Muscle layer of colon (tissue), 2 donors: ENCODE measurements around the gene CC2D1A.
A peak's percentile ranks its signal among the peaks of the same experiment; 100 is the strongest.
"Not testable (repeated sequence)": the region's sequence is repeated elsewhere in the genome, so short reads cannot be mapped to it uniquely, and the experiment has no call there.

Experiments
- H3K27ac ChIP-seq: one replicate; pipeline ENCODE4 v1.7.0; 2013; ENCODE audit warnings: low read depth, mild to moderate bottlenecking, low read length, moderate library complexity
- H3K27me3 ChIP-seq, 2 donors: one replicate each; pipeline ENCODE4 v1.7.0; 2013; ENCODE audit warnings: low read length in 2 of 2, mild to moderate bottlenecking in 2 of 2; ENCODE audit not compliant: insufficient read depth in 2 of 2, control insufficient read depth in 1 of 2
- H3K36me3 ChIP-seq: one replicate; pipeline ENCODE4 v1.7.0; 2013; ENCODE audit warnings: mild to moderate bottlenecking, low read length; ENCODE audit not compliant: insufficient read depth
- H3K4me1 ChIP-seq: one replicate; pipeline ENCODE4 v1.7.0; 2013; ENCODE audit warnings: mild to moderate bottlenecking, low read length; ENCODE audit not compliant: insufficient read depth
- H3K4me3 ChIP-seq, 2 donors: one replicate each; pipeline ENCODE4 v1.7.0; 2013; ENCODE audit warnings: low read length in 2 of 2, low read depth in 1 of 2, mild to moderate bottlenecking in 1 of 2, moderate library complexity in 1 of 2
- H3K9ac ChIP-seq: one replicate; pipeline ENCODE4 v1.7.0; 2013; ENCODE audit warnings: low read length
- H3K9me3 ChIP-seq: one replicate; pipeline ENCODE4 v1.7.0; 2013; ENCODE audit warnings: mild to moderate bottlenecking, low read length
- donor health status: abdominal sarcoma.
- donor health status: Adenocarcinoma of cecum.

Gene CC2D1A

GRCh38 chr19:13960863-13961784 lies 55.1 kb downstream of the CC2D1A start:
- Histone ChIP-seq H3K9me3 (no peaks in the 10 kb centered on the region), H3K27me3 (no peaks in the 10 kb centered on the region), H3K4me3 (no peak overlapping the region), H3K27ac (no peak overlapping the region), H3K9ac (no peak overlapping the region), H3K4me1 (no peaks in the 10 kb centered on the region), H3K36me3 (peaks cover 34% of the 10 kb centered on the region)

- Histone ChIP-seq H3K36me3 (peaks cover 30% of the 10 kb centered on the region), H3K9me3 (no peaks in the 10 kb centered on the region), H3K27ac (no peak overlapping the region), H3K27me3 (no peaks in the 10 kb centered on the region), H3K4me1 (no peaks in the 10 kb centered on the region), H3K4me3 (no peak overlapping the region), H3K9ac (no peak overlapping the region)
Observed at GRCh38 chr19:13961826-13962698, 56.1 kb downstream of the CC2D1A start.

- Histone ChIP-seq H3K27me3 (no peaks in the 10 kb centered on the region), H3K27ac (no peak overlapping the region), H3K4me3 (peak overlapping the region in 1 of 2 donors; percentile 26), H3K9ac (no peak overlapping the region), H3K4me1 (no peaks in the 10 kb centered on the region), H3K36me3 (peaks cover 22% of the 10 kb centered on the region), H3K9me3 (no peaks in the 10 kb centered on the region)
Observed at GRCh38 chr19:13962699-13963602, 57.0 kb downstream of the CC2D1A start.

- H3K4me3 ChIP-seq, result no peak overlapping the region
Observed at GRCh38 chr19:13963603-13964105, 57.7 kb downstream of the CC2D1A start.

GRCh38 chr19:13964776-13965175 lies 58.8 kb downstream of the CC2D1A start:
- Histone ChIP-seq H3K9me3 (no peaks in the 10 kb centered on the region), H3K36me3 (peaks cover 9% of the 10 kb centered on the region), H3K4me1 (no peaks in the 10 kb centered on the region), H3K4me3 (no peak overlapping the region), H3K27me3 (no peaks in the 10 kb centered on the region), H3K27ac (no peak overlapping the region), H3K9ac (no peak overlapping the region)

More at GRCh38 chr19:13963603-13964105, 57.7 kb downstream of the CC2D1A start:
- H3K9ac ChIP-seq, result no peak overlapping the region
- H3K4me1 ChIP-seq, result no peaks in the 10 kb centered on the region
- H3K27ac ChIP-seq, result no peak overlapping the region
- no peaks in the 10 kb centered on the region for H3K27me3 ChIP-seq
- no peaks in the 10 kb centered on the region for H3K9me3 ChIP-seq
- peaks cover 15% of the 10 kb centered on the region for H3K36me3 ChIP-seq

- Histone ChIP-seq H3K9me3 (no peaks in the 10 kb centered on the region), H3K36me3 (peaks cover 5% of the 10 kb centered on the region), H3K27ac (no peak overlapping the region), H3K4me1 (no peaks in the 10 kb centered on the region), H3K27me3 (no peaks in the 10 kb centered on the region), H3K4me3 (no peak overlapping the region), H3K9ac (no peak overlapping the region)
Observed at GRCh38 chr19:13965377-13965896, 59.4 kb downstream of the CC2D1A start.

GRCh38 chr19:13965926-13966683 lies 60.1 kb downstream of the CC2D1A start:
- H3K9me3 ChIP-seq, result no peaks in the 10 kb centered on the region
- no peaks in the 10 kb centered on the region for H3K4me1 ChIP-seq
- no peak overlapping the region for H3K4me3 ChIP-seq
- no peaks in the 10 kb centered on the region for H3K27me3 ChIP-seq
- H3K36me3 ChIP-seq, result peaks cover 5% of the 10 kb centered on the region
- H3K9ac ChIP-seq, result no peak overlapping the region
- H3K27ac ChIP-seq, result no peak overlapping the region

GRCh38 chr19:13966684-13967128 lies 60.7 kb downstream of the CC2D1A start:
- no peak overlapping the region for H3K4me3 ChIP-seq
- no peaks in the 10 kb centered on the region for H3K9me3 ChIP-seq
- H3K27me3 ChIP-seq, result no peaks in the 10 kb centered on the region
- H3K27ac ChIP-seq, result no peak overlapping the region
- peaks cover 9% of the 10 kb centered on the region for H3K36me3 ChIP-seq
- H3K9ac ChIP-seq, result no peak overlapping the region
- H3K4me1 ChIP-seq, result no peaks in the 10 kb centered on the region

GRCh38 chr19:13967206-13967605 lies 61.2 kb downstream of the CC2D1A start:
- not testable (repeated sequence) for H3K36me3 ChIP-seq, H3K27ac ChIP-seq, H3K4me1 ChIP-seq, H3K27me3 ChIP-seq, H3K9me3 ChIP-seq, H3K9ac ChIP-seq, H3K4me3 ChIP-seq

GRCh38 chr19:13968383-13968935 lies 62.5 kb downstream of the CC2D1A start:
- peaks cover 9% of the 10 kb centered on the region for H3K36me3 ChIP-seq
- H3K9me3 ChIP-seq, result no peaks in the 10 kb centered on the region
- H3K4me3 ChIP-seq, result no peak overlapping the region

More at GRCh38 chr19:13968383-13968935, 62.5 kb downstream of the CC2D1A start:
- Histone ChIP-seq H3K4me1 (no peaks in the 10 kb centered on the region), H3K27me3 (no peaks in the 10 kb centered on the region), H3K27ac (no peak overlapping the region), H3K9ac (no peak overlapping the region)
